ENCODE measurements around the gene CITED4.

The CITED4 gene

DNA sequence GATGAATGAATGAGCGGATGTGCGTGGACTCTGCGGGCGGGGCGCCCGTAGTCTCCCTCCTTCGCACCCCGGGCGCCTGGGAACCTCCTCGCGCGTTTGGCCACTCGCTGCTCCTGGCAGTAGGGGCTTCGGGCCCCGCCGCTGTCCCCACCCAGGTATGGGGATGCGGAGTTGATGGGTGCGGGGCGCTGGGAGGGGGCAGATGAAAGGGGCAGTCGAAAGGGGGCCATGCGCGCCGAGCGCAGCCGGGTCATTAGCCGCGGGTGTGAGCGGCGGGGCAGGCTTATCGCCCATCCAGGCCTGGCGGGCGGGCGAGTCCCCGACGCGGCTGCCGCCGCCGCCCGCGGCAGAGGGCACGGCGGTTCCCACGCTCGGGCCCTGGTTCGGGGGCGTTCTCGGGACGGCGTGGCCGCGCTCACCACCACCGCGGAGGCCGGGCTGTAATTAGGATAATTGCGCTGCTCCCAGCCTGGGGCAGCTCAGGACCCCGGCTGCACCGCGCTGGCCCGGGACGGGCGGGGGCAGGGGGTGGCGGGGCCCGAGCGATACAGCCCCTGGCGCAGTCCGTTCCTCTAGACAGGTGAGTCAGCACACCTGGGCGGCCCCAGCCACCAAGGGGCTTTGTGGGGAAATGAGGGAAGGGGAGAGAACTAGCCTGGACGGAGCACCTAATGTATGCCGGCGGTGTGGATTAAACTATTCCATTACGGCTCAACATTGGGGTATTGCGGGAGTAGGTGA lies 22.1 kb upstream of the CITED4 start:
- no peak for DNase-seq

DNA sequence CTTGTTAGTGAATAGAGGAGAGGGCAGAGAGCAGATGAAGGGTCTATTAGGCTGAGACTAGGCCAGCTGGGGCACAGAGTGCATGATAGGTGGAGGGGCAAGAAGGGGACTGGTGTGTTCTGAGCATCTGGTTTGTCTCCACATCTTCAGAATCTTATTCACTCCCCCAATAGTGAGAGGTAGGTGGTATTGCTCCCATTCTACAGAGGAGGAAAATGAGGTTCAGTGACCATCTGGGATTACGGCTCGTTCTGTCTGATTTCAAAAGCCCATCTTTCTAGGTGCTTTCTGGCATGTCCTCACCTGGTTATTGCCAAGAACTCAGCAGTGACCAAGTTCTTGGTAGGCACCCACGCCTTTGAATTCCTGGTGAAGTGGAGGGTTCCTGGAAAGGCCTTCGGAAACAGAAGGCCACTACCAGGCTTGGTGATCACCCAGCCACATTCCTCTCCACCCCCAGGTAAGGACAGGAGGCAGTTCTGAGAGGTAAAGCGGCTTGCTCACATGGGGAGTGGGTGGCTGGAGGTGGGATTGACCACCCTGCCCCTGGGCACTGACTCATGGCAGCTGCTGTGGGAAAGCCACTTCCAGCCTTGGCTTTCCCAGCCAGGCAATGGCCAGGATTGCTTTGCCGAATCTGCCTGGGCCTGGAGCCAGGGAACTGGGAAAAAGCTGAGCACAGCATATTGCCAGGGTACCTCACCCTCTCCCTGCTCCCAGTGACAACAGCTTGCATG lies 18.8 kb upstream of the CITED4 start:
- DNase-seq = no peak

DNA sequence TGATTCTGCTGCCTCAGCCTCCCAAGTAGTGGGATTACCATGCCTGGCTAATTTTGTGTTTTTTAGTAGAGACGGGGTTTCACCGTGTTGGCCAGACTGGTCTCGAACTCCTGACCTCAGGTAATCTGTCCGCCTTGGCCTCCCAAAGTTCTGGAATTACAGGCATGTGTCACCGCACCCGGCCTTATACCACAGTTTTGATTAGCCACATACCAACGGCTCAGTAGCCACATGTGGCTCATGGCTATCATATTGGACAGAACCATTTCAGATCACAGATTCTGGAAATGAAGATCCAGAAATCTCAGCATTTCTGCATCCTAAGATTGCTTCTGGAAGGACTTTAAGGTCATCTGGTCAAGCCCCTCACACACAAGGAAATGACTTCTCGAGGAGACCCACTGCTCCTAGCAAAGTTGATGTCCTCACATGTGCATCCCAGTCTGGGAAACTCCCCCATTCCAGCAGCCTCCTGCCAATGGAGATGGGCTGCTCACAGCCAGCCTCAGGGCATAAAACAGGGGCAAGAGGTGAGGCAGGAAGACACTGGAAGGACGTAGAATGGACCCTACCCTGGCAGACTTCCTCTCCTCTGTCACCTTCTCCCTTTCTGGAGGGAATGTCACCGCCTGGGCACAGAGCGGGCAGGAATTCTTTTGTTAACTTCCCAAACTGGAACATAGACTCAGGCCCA lies 17.5 kb upstream of the CITED4 start:
- no peak for DNase-seq

DNA sequence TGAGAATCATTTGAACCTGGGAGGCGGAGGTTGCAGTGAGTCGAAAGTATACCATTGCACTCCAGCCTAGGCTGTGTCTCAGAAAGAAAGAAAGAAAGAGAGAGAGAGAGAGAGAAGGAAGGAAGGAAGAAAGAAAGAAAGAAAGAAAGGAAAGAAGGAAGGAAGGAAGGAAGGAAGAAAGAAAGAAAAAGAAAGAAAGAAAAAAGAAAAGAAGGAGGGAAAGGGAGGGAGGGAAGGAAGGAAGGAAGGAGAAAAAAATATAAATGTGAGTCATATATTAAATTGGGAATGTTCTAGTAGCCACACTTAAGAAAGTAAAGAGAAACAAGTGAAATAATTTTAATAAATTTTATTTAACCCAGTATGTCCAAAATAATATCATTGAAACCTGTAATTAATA lies 16.7 kb upstream of the CITED4 start:
- no peak for DNase-seq

DNA sequence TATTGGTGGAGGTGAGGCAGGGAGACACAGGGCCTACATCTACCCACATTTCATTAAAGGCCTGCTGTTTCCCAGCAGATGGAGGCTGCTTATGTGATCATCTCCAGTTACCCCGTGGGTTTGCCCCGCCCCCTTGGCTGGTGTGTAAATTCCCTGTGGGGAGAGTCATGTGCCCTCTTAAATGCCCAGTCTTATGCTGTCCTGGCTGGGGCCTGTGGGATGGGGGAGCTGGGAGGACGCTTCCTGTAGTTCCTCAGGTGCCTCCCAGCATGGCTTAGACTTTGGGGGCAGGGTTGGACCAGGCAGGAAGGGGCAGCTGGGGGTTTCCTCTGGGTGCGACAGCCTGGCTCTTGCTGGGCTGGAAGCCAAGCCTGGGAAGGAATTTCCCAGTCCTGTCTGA lies 15.5 kb upstream of the CITED4 start:
- peak; percentile 41 for DNase-seq

DNA sequence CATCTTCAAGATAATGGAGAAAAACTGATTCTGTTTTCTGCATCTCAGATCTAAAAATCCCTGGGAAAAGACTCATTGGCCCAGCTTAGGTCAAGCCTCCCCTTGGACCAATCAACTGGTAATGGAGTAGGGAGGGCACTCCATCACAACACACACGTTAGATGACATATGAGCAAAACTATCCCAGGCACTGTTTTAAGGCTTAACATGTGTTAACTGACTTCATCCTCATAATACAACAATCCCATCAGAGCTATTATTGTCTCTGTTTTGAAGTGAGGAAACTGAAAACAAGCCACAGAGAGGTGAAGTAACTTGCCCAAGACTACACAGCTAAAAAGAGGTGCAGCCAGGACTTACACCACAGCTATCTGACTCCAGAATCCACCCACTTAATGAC lies 14.7 kb upstream of the CITED4 start:
- DNase-seq = no peak

DNA sequence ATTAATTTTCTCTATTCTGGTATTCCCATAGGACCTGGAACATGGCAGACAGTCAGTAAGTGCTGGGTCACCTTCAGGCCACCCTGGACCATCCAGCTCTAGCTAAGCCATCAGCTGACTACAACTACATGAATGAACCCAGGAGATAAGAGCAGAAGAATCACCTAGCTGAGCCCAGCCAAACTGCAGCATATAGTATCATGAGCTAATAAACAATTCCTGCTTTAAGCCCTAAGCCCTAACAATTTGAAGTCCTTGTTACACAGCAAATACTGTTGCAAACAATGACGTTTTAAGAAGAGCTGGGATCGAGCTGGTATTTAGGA lies 14.2 kb upstream of the CITED4 start:
- no peak for DNase-seq

DNA sequence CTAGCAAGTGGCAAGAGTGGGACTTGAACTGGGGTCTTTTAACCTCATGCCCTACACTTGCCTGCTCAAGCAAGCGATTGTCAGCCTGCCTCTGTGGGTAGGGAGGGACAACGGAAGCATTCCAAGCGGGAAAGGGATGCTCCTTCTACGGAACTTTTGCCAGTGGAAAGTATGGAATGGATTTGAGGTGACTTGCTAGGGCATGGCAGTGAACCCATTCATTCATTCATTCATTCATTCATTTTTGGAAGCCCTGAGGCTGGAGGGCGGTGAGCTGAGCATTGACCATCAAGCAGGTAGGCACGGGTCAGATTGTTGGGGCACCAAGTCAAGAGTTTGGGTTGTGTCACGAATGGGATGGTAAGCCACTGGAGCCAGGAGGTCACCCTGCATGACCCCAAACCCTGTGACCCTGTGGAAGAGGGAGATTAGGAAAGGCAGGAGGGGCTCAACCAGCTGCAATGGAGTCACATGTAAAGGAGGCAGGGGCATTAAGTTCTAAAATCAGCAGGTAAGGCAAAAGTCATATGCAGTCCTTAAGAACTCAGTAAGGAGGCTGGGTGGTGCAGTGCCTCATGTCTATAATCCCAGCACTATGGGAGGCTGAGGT lies 11.8 kb upstream of the CITED4 start:
- no peak for DNase-seq

DNA sequence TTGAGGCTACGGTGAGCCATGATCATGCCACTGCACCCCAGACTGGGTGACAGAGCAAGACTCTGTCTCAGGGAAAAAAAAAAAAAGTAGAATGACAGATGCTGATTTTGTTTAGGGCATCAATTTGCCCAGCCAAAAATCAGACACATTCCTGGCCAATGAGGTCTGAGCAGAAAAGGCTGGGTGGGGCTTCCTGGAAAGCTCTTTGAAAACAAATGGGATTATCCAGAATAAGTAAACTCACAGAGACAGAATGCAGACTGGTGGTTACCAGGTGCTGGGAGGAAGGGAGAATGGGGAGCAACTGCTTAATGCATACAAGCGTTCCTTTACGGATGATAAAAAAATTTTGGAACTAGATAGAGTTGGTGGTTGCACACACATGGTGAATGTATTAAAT lies 10.1 kb upstream of the CITED4 start:
- DNase-seq = no peak

DNA sequence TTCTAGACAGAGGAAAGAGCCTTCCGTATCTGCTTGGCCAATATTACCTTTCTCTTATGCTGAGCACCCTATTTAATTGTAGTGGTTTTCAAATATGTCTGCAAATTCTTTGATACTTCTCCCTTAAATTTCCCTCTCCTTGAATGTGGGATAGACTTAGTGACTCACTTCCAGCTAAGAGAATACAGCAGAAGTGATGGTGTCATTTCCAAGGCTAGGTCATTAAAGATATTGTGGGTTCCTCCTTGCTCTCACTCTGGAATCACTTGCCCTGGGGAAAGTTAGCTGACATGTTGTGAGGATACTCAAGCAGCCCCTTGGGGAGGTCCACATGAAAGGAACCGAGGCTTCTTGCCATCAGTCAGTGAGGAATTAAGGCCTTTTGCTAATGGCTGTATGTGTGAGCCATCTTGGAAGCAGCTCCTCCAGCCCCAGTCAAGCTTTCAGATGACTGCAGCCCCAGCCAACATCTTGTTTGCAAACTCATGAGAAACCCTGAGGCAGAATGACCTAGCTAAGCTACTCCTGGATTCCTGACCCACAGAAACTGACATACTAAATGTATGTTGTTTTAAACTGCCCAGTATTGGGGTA lies 8.1 kb upstream of the CITED4 start:
- no peak for DNase-seq

DNA sequence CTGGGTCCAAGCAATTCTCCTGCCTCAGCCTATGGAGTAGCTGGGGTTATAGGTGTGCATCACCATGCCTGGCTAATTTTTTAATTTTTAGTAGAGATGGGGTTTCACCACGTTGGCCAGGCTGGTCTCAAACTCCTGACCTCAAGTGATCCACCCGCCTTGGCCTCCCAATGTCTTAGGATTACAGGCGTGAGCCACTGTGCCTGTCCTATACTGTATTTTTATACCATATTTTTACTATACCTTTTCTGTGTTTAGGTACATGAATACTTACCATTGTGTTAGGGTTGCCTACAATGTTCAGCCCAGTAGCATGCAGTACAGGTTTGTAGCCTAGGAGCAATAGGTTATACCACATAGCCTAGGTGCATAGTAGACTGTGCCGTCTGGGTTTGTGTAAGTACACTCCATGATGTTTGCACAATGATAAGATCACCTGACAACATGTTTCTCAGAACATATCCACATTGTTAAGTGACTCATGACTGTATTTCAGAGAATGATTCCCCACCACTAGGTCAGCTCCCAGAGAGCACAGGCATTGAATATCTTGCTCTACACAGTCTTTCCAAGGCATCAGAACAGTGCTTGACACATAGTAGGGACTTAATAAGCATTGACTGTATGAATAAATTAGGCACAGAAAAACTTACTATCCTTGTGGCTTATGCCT lies 6.0 kb upstream of the CITED4 start:
- no peak for DNase-seq

DNA sequence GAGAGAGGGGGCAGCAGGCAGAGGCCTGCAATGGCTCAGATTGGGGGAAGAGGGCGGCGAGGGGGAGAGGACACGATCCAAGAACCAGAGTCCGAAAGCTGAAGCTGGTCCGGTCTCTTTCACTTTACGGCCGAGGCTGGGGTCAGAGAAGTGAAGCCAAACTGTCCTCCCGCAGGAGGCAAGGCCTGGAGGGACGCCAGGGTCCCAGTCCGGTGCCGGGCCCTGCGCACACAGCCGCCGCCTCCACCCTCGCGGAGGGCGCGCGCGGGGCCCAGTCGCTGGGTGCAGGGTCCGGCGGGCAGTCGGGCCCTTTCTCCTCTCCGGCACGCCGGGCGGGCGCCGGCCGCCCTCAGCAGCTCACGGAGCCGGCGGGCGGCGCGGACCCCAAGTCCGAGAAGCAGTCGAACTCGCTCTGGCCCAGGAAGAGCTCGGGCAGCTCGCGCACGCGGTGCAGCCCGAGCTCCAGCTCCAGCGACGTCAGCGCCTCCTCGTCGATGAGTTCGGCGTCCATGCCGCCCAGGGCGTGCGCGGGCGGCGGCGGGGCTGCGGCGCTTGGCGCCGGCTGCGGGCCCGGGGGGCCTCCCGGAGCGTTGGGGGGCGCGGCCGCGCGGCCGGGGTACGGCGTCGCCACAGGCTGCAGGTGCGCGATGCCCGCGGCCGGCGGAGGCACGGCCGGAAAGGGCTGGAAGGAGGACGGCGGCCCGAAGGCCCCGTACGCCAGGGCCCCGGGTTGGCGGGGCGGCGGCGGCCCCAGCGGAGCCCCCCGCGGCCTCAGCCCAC lies 749 bp downstream of the CITED4 start:
- no peak for DNase-seq

DNA sequence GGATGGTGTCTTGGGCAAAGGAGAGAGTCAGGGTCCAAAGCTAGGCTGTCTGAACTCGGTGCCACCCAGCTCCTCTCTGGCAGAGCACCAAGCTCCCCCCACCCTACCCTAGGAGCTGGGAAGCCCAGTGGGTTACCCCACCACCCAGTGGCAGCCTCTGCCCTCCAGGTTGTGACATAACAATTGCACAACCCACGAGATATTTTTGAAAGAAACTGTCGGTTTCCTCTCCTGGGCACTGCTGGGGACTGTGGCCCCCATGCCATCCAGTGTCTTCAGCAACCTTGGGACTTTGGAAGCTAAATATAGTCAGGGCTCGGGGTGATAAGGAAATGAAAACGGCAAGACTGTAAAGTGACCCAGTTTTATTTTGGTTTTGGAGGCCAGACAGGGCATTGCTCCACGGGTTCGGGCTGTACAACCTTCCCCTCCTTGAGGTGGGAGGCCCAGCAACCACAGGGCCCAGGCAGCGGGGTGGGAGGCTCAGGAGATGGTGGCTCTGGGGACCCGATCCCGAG lies 1.4 kb downstream of the CITED4 start:
- no peak for DNase-seq

DNA sequence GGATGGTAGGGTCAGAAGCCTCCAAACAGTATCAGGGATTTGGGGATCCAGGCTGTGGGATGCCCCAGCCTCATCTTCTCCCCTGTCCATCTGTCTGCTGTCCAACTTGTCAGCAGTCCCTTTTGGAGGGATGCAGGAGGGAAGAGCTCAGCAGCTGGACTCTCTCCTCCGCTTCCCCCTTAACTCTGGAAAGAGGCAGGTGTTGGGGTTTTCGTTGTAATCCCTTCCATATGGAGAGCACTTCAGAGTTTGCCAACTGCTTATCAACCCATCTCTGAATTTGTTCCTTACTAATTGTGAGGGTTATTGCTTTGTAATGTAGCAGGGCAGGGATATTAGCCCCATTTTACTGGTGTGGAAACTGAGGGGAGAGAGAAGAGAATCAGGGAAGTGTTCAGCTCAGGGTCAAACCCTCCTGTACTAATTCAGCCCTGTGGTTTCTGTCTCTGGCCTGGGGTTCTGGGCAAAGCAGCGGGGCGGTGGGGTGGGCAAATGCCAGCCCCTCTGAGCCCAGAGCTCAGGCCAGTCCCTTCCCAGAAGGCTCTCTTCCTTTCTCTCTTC lies 3.2 kb downstream of the CITED4 start:
- no peak for DNase-seq

DNA sequence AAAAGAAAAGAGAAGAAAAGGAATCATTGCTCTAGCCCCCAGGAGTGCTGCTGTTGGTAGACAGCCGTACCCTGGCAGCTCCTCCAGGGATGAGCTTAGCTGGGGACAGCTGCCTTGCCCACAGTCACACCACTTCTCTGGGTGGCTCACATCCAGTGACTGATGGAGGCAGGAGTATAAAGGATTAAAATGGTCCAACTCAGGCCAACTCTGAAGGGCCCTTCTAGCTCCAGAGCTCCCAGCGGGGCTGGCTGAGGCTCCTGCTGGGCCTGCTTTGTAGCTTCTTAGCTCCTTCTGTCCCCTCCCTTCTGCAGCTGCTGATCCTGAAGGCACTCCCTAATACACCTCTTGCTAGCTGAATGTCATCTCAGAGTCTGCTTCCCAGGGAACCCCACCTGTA lies 4.4 kb downstream of the CITED4 start:
- no peak for DNase-seq

DNA sequence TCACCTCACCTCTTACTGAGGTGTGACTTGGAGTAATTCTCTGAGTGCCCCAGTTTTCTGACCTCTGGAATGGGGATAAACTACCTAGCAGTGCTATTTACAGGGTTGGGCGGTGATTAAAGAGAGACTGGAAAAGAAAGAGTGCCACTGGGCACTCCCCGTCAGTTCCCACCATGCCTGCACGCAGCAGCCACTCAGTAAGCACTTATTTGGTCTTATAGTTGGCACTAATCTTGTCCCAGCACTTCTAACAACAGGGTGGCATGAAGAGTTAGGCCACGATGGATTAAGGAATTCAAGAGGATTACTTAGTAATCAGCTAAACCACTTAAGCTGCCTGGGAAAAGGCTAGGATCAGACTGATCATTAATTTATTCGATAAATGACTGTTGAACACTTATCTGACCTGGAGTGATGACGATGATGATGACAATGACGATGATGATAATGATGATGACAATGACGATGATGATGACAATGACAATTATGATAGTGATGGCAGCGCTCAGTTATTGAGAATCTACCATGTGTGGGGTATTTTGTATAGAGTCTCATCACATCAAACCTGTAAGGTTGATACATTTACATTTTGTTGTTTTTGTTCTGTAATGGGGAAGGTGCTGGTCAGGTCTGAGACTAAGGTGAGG lies 5.4 kb downstream of the CITED4 start:
- DNase-seq = no peak

DNA sequence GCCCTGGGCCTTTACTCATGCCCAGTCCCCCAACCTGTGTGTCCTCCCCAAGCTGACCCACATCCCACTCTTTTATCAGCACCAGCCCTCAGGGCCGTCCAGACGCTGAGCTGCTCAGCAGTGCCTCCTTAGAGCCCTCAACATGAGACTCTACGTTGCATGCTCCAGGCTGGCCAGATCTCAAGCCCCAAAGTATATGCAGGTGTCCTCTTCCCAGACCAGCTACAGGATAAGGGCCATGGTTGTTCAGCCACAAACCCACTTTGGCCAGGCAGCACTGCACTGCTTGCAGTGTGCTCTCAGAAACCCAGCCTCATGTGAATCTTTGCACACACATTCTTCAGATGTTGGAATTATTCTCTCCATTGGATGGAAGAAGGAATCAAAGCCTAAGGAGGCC lies 6.0 kb downstream of the CITED4 start:
- no peak for DNase-seq

DNA sequence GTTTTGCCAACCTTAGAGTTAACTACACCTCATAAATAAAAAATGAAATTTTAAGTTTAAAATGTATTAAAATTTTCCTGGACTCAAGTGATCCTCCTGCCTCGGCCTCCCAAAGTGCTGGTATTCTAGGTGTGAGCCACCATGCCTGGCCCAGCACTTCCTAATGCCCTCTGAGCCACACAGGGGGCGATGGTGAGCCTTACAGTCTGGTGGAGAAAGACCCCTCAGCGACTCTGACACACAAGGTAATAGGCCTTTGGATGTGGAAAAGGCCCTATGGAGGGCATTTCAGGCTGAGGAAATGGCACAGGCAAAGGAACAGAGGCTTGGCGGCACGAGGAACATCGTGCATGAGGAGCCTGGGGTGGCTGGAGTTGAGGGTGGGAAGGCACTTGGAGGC lies 6.7 kb downstream of the CITED4 start:
- DNase-seq = no peak

DNA sequence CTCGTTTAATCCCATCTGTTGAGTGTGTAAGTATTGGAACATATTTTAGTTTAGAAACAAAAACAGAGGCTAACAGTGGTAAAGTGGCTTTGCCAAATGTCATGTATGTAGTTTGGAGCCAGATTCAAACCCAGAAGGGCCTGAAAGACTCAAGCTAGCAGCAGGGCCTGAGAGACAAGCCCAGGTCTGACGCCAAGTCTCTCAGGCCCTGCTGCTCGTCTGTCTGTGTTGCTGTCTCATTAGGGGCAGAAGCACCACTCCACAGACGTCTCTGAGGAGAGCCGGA lies 8.3 kb downstream of the CITED4 start:
- DNase-seq = no peak

DNA sequence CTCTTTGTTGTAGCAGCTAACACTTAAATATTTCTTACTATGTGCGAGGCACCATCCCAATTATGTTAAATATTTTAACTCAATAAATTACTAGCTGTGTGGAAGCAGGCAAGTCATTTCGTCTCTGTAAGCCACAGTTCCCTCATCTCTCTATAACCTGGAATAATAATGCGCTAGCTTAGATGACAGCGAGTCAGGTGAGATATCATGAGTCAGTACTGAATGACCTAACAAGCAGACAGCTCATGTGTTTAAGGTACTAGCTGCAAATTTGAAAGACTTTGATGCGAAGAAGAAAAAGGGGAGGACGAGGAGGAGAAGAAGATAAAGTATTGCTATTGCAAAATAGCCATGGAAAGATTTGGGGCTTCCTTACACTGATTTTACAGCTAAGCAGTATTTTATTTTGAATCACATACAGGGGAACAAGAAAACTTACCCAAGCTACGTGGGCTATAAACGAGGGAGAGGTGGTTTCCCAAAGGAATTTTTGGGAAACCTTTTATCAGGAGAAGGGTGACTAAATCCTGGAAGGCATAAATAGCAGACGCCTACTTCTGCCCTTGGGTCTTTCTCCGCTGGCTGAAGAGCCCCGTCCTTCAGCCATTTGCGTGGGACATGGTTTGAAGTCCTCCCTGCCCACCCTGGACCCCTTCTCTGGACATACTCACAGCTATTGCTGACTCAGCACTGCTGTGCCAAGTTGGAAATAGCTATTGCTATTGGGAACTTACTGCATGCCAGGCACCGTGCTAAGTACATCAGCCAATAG lies 8.9 kb downstream of the CITED4 start:
- no peak for DNase-seq
